Measurements from ENCODE around the gene EFHC2. TPM values are rescaled to one million over a fixed set of nuclear protein-coding genes. Genes with fewer than 3 reads are reported as not detected.

The EFHC2 gene
- total RNA-seq, 1 experiment from 2014 or later, result not detected

- POLR2A ChIA-PET, result no interaction called here
- no TSS peak for BruUV-seq (replicated peaks)
- no peak for TF ChIP-seq SP1 (IDR thresholded peaks at IDR 0.05; ENCODE audit: low read depth)
- TF ChIP-seq MAX (IDR thresholded peaks at IDR 0.05), result no peak
- TF ChIP-seq JUND (IDR thresholded peaks at IDR 0.05), result no peak
- no peak for TF ChIP-seq EZH2phosphoT487 (IDR thresholded peaks at IDR 0.05; ENCODE audit: borderline replicate concordance)
- TF ChIP-seq ZBTB33 (IDR thresholded peaks at IDR 0.05; ENCODE audit: extremely low read depth, insufficient replicate concordance, low read length), result no peak
- TF ChIP-seq ZNF274 (IDR thresholded peaks at IDR 0.05; ENCODE audit: low read depth, low read length), result no peak
- no peak for TF ChIP-seq CTCF (IDR thresholded peaks at IDR 0.05 in 2 of 3, conservative IDR thresholded peaks at IDR 0.05 in 1 of 3; ENCODE audit: borderline replicate concordance in 1 of 3, insufficient read depth in 1 of 3, low read depth in 2 of 3, low read length in 2 of 3)
- no peak for TF ChIP-seq SIN3A (IDR thresholded peaks at IDR 0.05; ENCODE audit: low read depth)
- TF ChIP-seq CBX3 (IDR thresholded peaks at IDR 0.05; ENCODE audit: low read depth), result no peak
- TF ChIP-seq TCF7L2 (IDR thresholded peaks at IDR 0.05; ENCODE audit: borderline replicate concordance, extremely low read depth, insufficient read depth, insufficient read length), result no peak
- TF ChIP-seq POLR2A (IDR thresholded peaks at IDR 0.05; ENCODE audit: borderline replicate concordance, extremely low read depth, insufficient read depth, insufficient read length), result no peak
- TF ChIP-seq CEBPB (IDR thresholded peaks at IDR 0.05; ENCODE audit: low read depth), result no peak
- no peak for TF ChIP-seq EGR1 (IDR thresholded peaks at IDR 0.05; ENCODE audit: low read depth)
- CTCF ChIA-PET, result no interaction called here
- H3K27me3 ChIP-seq (ENCODE audit: insufficient read depth, low read length), result no peaks in the 10 kb centered on the region
- H3K9ac ChIP-seq (ENCODE audit: low read length), result no peak overlapping the region
- H3K4me3 ChIP-seq (replicated peaks in 1 of 2; ENCODE audit: low read depth in 1 of 2, low read length in 2 of 2), result no peak overlapping the region
- intact Hi-C loops (cut with micrococcal nuclease), result no loop called here
- RAD21 ChIA-PET (ENCODE audit: low non-redundant PET in 1 of 2, low total read pairs in 2 of 2, uncharacterized antibody in 2 of 2, unreplicated experiment in 2 of 2), result no interaction called here
- no peak overlapping the region for H2AFZ ChIP-seq (ENCODE audit: low read depth, low read length, poor library complexity, severe bottlenecking)
- H3K9me2 ChIP-seq (ENCODE audit: insufficient read depth), result no peaks in the 10 kb centered on the region
- no peaks in the 10 kb centered on the region for H4K20me1 ChIP-seq (ENCODE audit: insufficient read depth)
- no peaks in the 10 kb centered on the region for H3K9me3 ChIP-seq (ENCODE audit: control insufficient read depth in 1 of 2, insufficient read depth in 1 of 2, low read depth in 1 of 2, low read length in 2 of 2)
- DNase-seq (ENCODE audit: low read depth, low spot score) (no peak), ATAC-seq (no peak)
- H3K4me1 ChIP-seq (ENCODE audit: control insufficient read depth in 1 of 2, insufficient read depth in 2 of 2, low read length in 2 of 2), result peaks cover 0 to 2% of the 10 kb centered on the region in 2 experiments; a peak in 2 of 4 replicates
- H3K79me2 ChIP-seq (ENCODE audit: insufficient read depth, low read length), result no peaks in the 10 kb centered on the region
- H3K27ac ChIP-seq (ENCODE audit: low read depth, low read length), result no peak overlapping the region
- H3K4me2 ChIP-seq (ENCODE audit: low read length), result no peak overlapping the region
- H3K36me3 ChIP-seq (ENCODE audit: control insufficient read depth in 1 of 2, insufficient read depth in 2 of 2, low read length in 2 of 2), result no peaks in the 10 kb centered on the region
These were observed 114.9 kb downstream of the EFHC2 start for GRCh38 chrX:44228621-44229020.
